Suprapubic skin (tissue), 4 donors: Measurements from ENCODE around the gene MALRD1. TPM values are rescaled to one million over a fixed set of nuclear protein-coding genes. Genes with fewer than 3 reads are reported as not detected.

Experiments used
- DNase-seq, 2 donors: peaks; one replicate each; pipeline ENCODE4 v3.0.0-alpha.2; 2019; ENCODE audit warnings: low spot score in 2 of 2
- H3K27ac ChIP-seq: fragments of 200-600 bp; sonication (generic); one replicate; pipeline ENCODE4 v1.5.1; 2019
- H3K27me3 ChIP-seq: fragments of 200-600 bp; sonication (generic); one replicate; pipeline ENCODE4 v1.5.1; 2019
- H3K36me3 ChIP-seq: fragments of 200-600 bp; sonication (generic); one replicate; pipeline ENCODE4 v1.5.1; 2019
- H3K4me1 ChIP-seq: fragments of 200-600 bp; sonication (generic); one replicate; pipeline ENCODE4 v1.5.1; 2019
- H3K4me3 ChIP-seq: fragments of 200-600 bp; sonication (generic); one replicate; pipeline ENCODE4 v1.5.1; 2019; ENCODE audit warnings: mild to moderate bottlenecking
- H3K9me3 ChIP-seq: fragments of 200-600 bp; sonication (generic); one replicate; pipeline ENCODE4 v1.5.1; 2019
- EP300 ChIP-seq: sonication (generic); formaldehyde crosslinking; IDR thresholded peaks from one replicate; pipeline ENCODE4 v1.6.1; 2017; ENCODE audit warnings: antibody characterized with exemption
- POLR2A ChIP-seq, 2 donors: fragments of 450-650 bp; IDR thresholded peaks; one replicate each; pipeline ENCODE4 v1.6.1; 2017; ENCODE audit warnings: antibody characterized with exemption in 2 of 2, mild to moderate bottlenecking in 2 of 2, moderate library complexity in 2 of 2
- POLR2AphosphoS5 ChIP-seq, 3 donors: sonication (generic); formaldehyde crosslinking; IDR thresholded peaks; one replicate each; pipeline ENCODE4 v1.6.1; 2017; ENCODE audit warnings: antibody characterized with exemption in 3 of 3
- WGBS: methylation state at CpG from one replicate; pipeline ENCODE4 v1.1.5; 2018; 5-methylcytosine and 5-hydroxymethylcytosine counted together
- total RNA-seq, 4 donors: library from RNA; depleted of rRNA; stranded (reverse); fragments of >200 nt; gene quantifications; one replicate each; pipeline ENCODE4 v1.1.0, GENCODE V29; 2016
- TF ChIP-seq, protein P1 (sequence below), 2 donors: fragments of 200-600 bp in 1 of 2; fragments of 450-650 bp in 1 of 2; sonication (generic) in 1 of 2; IDR thresholded peaks; one replicate each; pipeline ENCODE4 v1.5.1; 2016 to 2019; ENCODE audit warnings: antibody characterized with exemption in 2 of 2, mild to moderate bottlenecking in 1 of 2, moderate library complexity in 1 of 2

The MALRD1 gene
- total RNA-seq, 4 donors from 2014 or later, result 0.23 to 0.80 (median 0.31) TPM; not detected in 1

- H3K27ac ChIP-seq, result no peak overlapping the region
- H3K9me3 ChIP-seq, result no peaks in the 10 kb centered on the region
- no peak overlapping the region for H3K4me3 ChIP-seq
- no peaks in the 10 kb centered on the region for H3K36me3 ChIP-seq
- H3K4me1 ChIP-seq, result no peaks in the 10 kb centered on the region
- WGBS, result 57% methylated on average over 3 of the region's 3 CpGs
- no peak for TF ChIP-seq POLR2AphosphoS5 (IDR thresholded peaks at IDR 0.05)
- TF ChIP-seq, protein P1, sequence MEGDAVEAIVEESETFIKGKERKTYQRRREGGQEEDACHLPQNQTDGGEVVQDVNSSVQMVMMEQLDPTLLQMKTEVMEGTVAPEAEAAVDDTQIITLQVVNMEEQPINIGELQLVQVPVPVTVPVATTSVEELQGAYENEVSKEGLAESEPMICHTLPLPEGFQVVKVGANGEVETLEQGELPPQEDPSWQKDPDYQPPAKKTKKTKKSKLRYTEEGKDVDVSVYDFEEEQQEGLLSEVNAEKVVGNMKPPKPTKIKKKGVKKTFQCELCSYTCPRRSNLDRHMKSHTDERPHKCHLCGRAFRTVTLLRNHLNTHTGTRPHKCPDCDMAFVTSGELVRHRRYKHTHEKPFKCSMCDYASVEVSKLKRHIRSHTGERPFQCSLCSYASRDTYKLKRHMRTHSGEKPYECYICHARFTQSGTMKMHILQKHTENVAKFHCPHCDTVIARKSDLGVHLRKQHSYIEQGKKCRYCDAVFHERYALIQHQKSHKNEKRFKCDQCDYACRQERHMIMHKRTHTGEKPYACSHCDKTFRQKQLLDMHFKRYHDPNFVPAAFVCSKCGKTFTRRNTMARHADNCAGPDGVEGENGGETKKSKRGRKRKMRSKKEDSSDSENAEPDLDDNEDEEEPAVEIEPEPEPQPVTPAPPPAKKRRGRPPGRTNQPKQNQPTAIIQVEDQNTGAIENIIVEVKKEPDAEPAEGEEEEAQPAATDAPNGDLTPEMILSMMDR (IDR thresholded peaks at IDR 0.05), result no peak
- no peak for TF ChIP-seq EP300
- no peak for TF ChIP-seq POLR2A (IDR thresholded peaks at IDR 0.05)
- DNase-seq, result no peak
- no peaks in the 10 kb centered on the region for H3K27me3 ChIP-seq
These were observed 7.4 kb upstream of the MALRD1 start for GRCh38 chr10:19041171-19041570.

- TF ChIP-seq POLR2A (IDR thresholded peaks at IDR 0.05), result no peak
- TF ChIP-seq, protein P1 (IDR thresholded peaks at IDR 0.05), result no peak
- TF ChIP-seq EP300, result no peak
- no peak for TF ChIP-seq POLR2AphosphoS5 (IDR thresholded peaks at IDR 0.05)
- 58% methylated on average over 3 of the region's 3 CpGs for WGBS
- no peaks in the 10 kb centered on the region for H3K36me3 ChIP-seq
These were observed 5.2 kb upstream of the MALRD1 start for GRCh38 chr10:19043431-19043830.

DNA sequence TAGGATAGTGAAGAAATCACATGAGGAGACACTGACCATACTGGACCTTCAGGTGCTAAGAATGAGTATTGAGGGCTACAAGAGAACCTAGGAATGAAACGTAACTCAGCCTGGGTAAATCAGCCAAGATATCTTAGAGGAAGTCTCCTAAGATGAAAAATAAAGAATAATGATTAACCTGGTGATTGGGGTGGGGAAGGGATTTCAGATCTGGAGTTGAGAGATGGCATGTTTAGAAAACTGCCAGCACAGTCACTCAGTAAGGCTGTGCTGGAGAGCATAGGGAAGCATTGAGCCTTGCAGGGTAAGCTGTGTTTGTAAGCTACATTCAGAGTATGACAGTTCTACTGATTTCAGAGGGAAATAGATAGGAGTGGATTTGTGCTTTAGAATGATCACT lies 1.9 kb upstream of the MALRD1 start:
- H3K4me3 ChIP-seq, result no peak overlapping the region
- DNase-seq, result no peak
- TF ChIP-seq EP300 (no peak), POLR2A (IDR thresholded peaks at IDR 0.05) (no peak), POLR2AphosphoS5 (IDR thresholded peaks at IDR 0.05) (no peak)
- TF ChIP-seq, protein P1 (IDR thresholded peaks at IDR 0.05), result no peak
- no peaks in the 10 kb centered on the region for H3K36me3 ChIP-seq
- no peaks in the 10 kb centered on the region for H3K9me3 ChIP-seq
- H3K27ac ChIP-seq, result no peak overlapping the region
- WGBS, result 85% methylated on average over 1 of the region's 1 CpG
- no peaks in the 10 kb centered on the region for H3K4me1 ChIP-seq
- H3K27me3 ChIP-seq, result no peaks in the 10 kb centered on the region

More at GRCh38 chr10:19043431-19043830, 5.2 kb upstream of the MALRD1 start:
- no peaks in the 10 kb centered on the region for H3K9me3 ChIP-seq
- no peak for DNase-seq
- no peaks in the 10 kb centered on the region for H3K27me3 ChIP-seq
- H3K4me3 ChIP-seq, result no peak overlapping the region
- H3K27ac ChIP-seq, result no peak overlapping the region
- H3K4me1 ChIP-seq, result no peaks in the 10 kb centered on the region

- 61% methylated on average over 3 of the region's 3 CpGs for WGBS
- H3K4me1 ChIP-seq, result no peaks in the 10 kb centered on the region
These were observed 290 bp downstream of the MALRD1 start for GRCh38 chr10:19048891-19049290.

GRCh38 chr10:19049567-19049966 lies 966 bp downstream of the MALRD1 start:
- H3K27me3 ChIP-seq, result no peaks in the 10 kb centered on the region

More at GRCh38 chr10:19048891-19049290, 290 bp downstream of the MALRD1 start:
- DNase-seq, result no peak
- no peaks in the 10 kb centered on the region for H3K9me3 ChIP-seq
- no peak overlapping the region for H3K27ac ChIP-seq
- no peaks in the 10 kb centered on the region for H3K27me3 ChIP-seq
- TF ChIP-seq EP300, result no peak
- TF ChIP-seq, protein P1 (IDR thresholded peaks at IDR 0.05), result no peak
- no peak for TF ChIP-seq POLR2A (IDR thresholded peaks at IDR 0.05)
- TF ChIP-seq POLR2AphosphoS5 (IDR thresholded peaks at IDR 0.05), result no peak
- H3K4me3 ChIP-seq, result no peak overlapping the region
- no peaks in the 10 kb centered on the region for H3K36me3 ChIP-seq

More at GRCh38 chr10:19049567-19049966, 966 bp downstream of the MALRD1 start:
- H3K4me3 ChIP-seq, result no peak overlapping the region
- TF ChIP-seq POLR2AphosphoS5 (IDR thresholded peaks at IDR 0.05), result no peak
- TF ChIP-seq POLR2A (IDR thresholded peaks at IDR 0.05), result no peak
- no peak for TF ChIP-seq EP300
- TF ChIP-seq, protein P1 (IDR thresholded peaks at IDR 0.05), result no peak
- no peak overlapping the region for H3K27ac ChIP-seq
- WGBS, result 88% methylated on average over 2 of the region's 2 CpGs
- H3K36me3 ChIP-seq, result no peaks in the 10 kb centered on the region
- H3K9me3 ChIP-seq, result no peaks in the 10 kb centered on the region
- no peak for DNase-seq
- H3K4me1 ChIP-seq, result no peaks in the 10 kb centered on the region
